CD4-positive, alpha-beta T cell (primary cell): Measurements from ENCODE around the gene USE1. TPM values are rescaled to one million over a fixed set of nuclear protein-coding genes. Genes with fewer than 3 reads are reported as not detected.
A peak's percentile ranks its signal among the peaks of the same experiment; 100 is the strongest.

Experiments used
- ATAC-seq: fragments of 200-7000 bp; cut with Tn5 transposase; one replicate; pipeline ENCODE4 v1.10.0; 2022; ENCODE audit warnings: mild to moderate bottlenecking; ENCODE audit not compliant: poor library complexity
- CTCF ChIA-PET: fragments of 350-600 bp; sonication (Branson Sonifier 250); formaldehyde crosslinking; loops from one replicate; lab custom pipeline; 2021; ENCODE audit warnings: antibody characterized with exemption, inconsistent platforms; lab: Charles Lee
- POLR2A ChIA-PET: fragments of 350-600 bp; sonication (Branson Sonifier 250); formaldehyde crosslinking; loops from one replicate; lab custom pipeline; 2021; ENCODE audit warnings: antibody characterized with exemption, inconsistent platforms; lab: Charles Lee
- DNase-seq, 14 experiments: peaks; one replicate each; pipeline ENCODE4 v3.0.0-alpha.2; 2013 to 2020; ENCODE audit warnings: mixed read lengths in 2 of 14
- H3K27ac ChIP-seq, 2 donors: one replicate each; pipeline versions ENCODE4 v1.5.1 to v1.7.0; 2013; ENCODE audit warnings: low read length in 2 of 2, low read depth in 1 of 2, mild to moderate bottlenecking in 1 of 2
- H3K27me3 ChIP-seq, 2 experiments: 1 replicate in 1 of 2; 2 replicates in 1 of 2; pipeline versions ENCODE4 v1.6.1 to v1.7.0; 2013; ENCODE audit warnings: low read length in 2 of 2, control low read depth in 1 of 2, mild to moderate bottlenecking in 1 of 2, moderate library complexity in 1 of 2; ENCODE audit not compliant: insufficient read depth in 2 of 2, control insufficient read depth in 1 of 2
- H3K36me3 ChIP-seq: one replicate; pipeline ENCODE4 v1.6.1; 2013; ENCODE audit warnings: low read length, control low read depth; ENCODE audit not compliant: insufficient read depth
- H3K4me1 ChIP-seq: one replicate; pipeline ENCODE4 v1.6.1; 2013; ENCODE audit warnings: low read length, control low read depth; ENCODE audit not compliant: insufficient read depth
- H3K4me3 ChIP-seq: one replicate; pipeline ENCODE4 v1.5.1; 2013; ENCODE audit warnings: mild to moderate bottlenecking, low read length, moderate library complexity
- H3K9me3 ChIP-seq, 2 experiments: 1 replicate in 1 of 2; 2 replicates in 1 of 2; pipeline versions ENCODE4 v1.6.1 to v1.7.0; 2013; ENCODE audit warnings: low read length in 2 of 2, mild to moderate bottlenecking in 2 of 2, control low read depth in 1 of 2, moderate library complexity in 1 of 2; ENCODE audit not compliant: control insufficient read depth in 1 of 2, insufficient read depth in 1 of 2
- H3K27ac Mint-ChIP-seq: one replicate; pipeline ENCODE4 v1.8.0; 2020; ENCODE audit warnings: mixed read lengths
- H3K27me3 Mint-ChIP-seq: one replicate; pipeline ENCODE4 v1.8.0; 2021; ENCODE audit warnings: mixed read lengths
- H3K36me3 Mint-ChIP-seq: one replicate; pipeline ENCODE4 v1.8.0; 2021; ENCODE audit warnings: low read depth, mixed read lengths
- H3K4me1 Mint-ChIP-seq: one replicate; pipeline ENCODE4 v1.8.0; 2021; ENCODE audit warnings: low read depth, mixed read lengths
- H3K4me3 Mint-ChIP-seq: one replicate; pipeline ENCODE4 v1.8.0; 2020; ENCODE audit warnings: mild to moderate bottlenecking, mixed read lengths
- H3K9me3 Mint-ChIP-seq: one replicate; pipeline ENCODE4 v1.8.0; 2020; ENCODE audit warnings: mixed read lengths
- intact Hi-C, 2 experiments: fragments of 100-400 bp; cut with DNase I in 1 of 2; cut with micrococcal nuclease in 1 of 2; formaldehyde crosslinking; loops; one replicate each; pipeline versions ENCODE4 v1.15.1 to v1.9.0; 2023 to 2025; cut with DNase I, micrococcal nuclease
- total RNA-seq, 174 experiments: library from RNA in 2 of 174; stranded (reverse) in 2 of 174; gene quantifications; one replicate each; pipeline ENCODE4 v1.2.3 and lab custom pipeline; 2021 to 2026
- TF ChIP-seq, protein P1 (sequence below): fragments of 200-600 bp; IDR thresholded peaks from one replicate; pipeline ENCODE4 v1.8.0; 2022; ENCODE audit warnings: antibody characterized with exemption, mild to moderate bottlenecking

Gene USE1
- total RNA-seq, 2 experiments from 2014 or later = 23.1 to 24.3 TPM

DNA sequence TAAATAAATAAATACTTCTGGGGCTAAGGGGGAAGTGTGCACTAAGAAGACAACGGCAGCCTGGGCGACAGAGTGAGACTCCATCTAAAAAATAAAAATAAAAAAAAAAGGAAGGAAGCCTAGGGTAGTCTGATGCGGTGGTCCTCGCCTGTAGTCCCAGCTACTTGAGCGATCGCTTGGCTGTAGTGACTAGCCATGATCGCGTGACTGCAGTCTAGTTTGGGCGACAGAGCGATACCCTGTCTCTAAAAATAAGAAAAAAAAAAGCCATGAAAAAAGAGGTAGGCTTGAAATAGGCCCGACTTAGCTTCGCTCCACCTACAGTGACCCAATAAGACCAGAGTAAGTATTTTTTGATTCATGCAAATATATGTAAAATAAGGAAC is 51.4 kb downstream of the USE1 start:
- ATAC-seq = no peak
- Mint-ChIP-seq H3K4me3 (peak overlapping the region; percentile 83), H3K27me3 (no peaks in the 10 kb centered on the region), H3K27ac (peak overlapping the region; percentile 69), H3K36me3 (peaks cover 30% of the 10 kb centered on the region), H3K9me3 (no peaks in the 10 kb centered on the region), H3K4me1 (peaks cover 15% of the 10 kb centered on the region)
- TF ChIP-seq, protein P1, sequence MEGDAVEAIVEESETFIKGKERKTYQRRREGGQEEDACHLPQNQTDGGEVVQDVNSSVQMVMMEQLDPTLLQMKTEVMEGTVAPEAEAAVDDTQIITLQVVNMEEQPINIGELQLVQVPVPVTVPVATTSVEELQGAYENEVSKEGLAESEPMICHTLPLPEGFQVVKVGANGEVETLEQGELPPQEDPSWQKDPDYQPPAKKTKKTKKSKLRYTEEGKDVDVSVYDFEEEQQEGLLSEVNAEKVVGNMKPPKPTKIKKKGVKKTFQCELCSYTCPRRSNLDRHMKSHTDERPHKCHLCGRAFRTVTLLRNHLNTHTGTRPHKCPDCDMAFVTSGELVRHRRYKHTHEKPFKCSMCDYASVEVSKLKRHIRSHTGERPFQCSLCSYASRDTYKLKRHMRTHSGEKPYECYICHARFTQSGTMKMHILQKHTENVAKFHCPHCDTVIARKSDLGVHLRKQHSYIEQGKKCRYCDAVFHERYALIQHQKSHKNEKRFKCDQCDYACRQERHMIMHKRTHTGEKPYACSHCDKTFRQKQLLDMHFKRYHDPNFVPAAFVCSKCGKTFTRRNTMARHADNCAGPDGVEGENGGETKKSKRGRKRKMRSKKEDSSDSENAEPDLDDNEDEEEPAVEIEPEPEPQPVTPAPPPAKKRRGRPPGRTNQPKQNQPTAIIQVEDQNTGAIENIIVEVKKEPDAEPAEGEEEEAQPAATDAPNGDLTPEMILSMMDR = no peak
- Histone ChIP-seq H3K27ac (peak overlapping the region in 1 of 2 donors; percentile 13), H3K27me3 (no peaks in the 10 kb centered on the region), H3K36me3 (peaks cover 15% of the 10 kb centered on the region), H3K4me3 (peak overlapping the region; percentile 30), H3K4me1 (peaks cover 39% of the 10 kb centered on the region), H3K9me3 (no peaks in the 10 kb centered on the region)
- CTCF ChIA-PET = interaction anchor here (1.1 to 1.9 kb wide), 5 partner anchors 16 to 125 kb away, joined by 3 to 8 read pairs (median 5); no protein-coding TSS in a partner anchor
- DNase-seq = no peak
- POLR2A ChIA-PET = interaction anchor here (0.6 to 3.0 kb wide), 20 partner anchors 8 to 1653 kb away, joined by 3 to 24 read pairs (median 4); partner anchors contain the start of genes ANKLE1, COPE, DDA1 and DDX49
- intact Hi-C loops = loop anchor here (5.0 to 10.0 kb wide), 3 partner anchors 39 to 201 kb away; partner anchors contain the start of gene OCEL1 (in 1 of the 2)

- intact Hi-C loops = loop anchor here (1.0 to 10.0 kb wide), 6 partner anchors 40 to 200 kb away; partner anchors contain the start of genes DDA1 (in 1 of the 2), HAUS8 (in 1 of the 2), MYO9B (in 1 of the 2) and OCEL1 (in 1 of the 2)
- Mint-ChIP-seq H3K36me3 (peaks cover 35% of the 10 kb centered on the region), H3K27me3 (no peaks in the 10 kb centered on the region), H3K27ac (peak within 1 kb of the TSS; percentile 69), H3K4me1 (peaks cover 15% of the 10 kb centered on the region), H3K9me3 (no peaks in the 10 kb centered on the region), H3K4me3 (peak within 1 kb of the TSS; percentile 83)
- H3K27ac ChIP-seq = peak within 1 kb of the TSS; percentile 47 to 63
- no peaks in the 10 kb centered on the region for H3K9me3 ChIP-seq
- H3K4me3 ChIP-seq = peak within 1 kb of the TSS; percentile 84
- ATAC-seq = peak; percentile 94
- peak; percentile 85 to 99 (median 92) for DNase-seq
- TF ChIP-seq, protein P1 = no peak
- no peaks in the 10 kb centered on the region for H3K27me3 ChIP-seq
- H3K36me3 ChIP-seq = peaks cover 16% of the 10 kb centered on the region
- CTCF ChIA-PET = interaction anchor here (1.1 to 1.9 kb wide), 5 partner anchors 15 to 124 kb away, joined by 3 to 8 read pairs (median 5); no protein-coding TSS in a partner anchor
- POLR2A ChIA-PET = interaction anchor here (0.6 to 3.0 kb wide), 21 partner anchors 7 to 1652 kb away, joined by 3 to 24 read pairs (median 4); partner anchors contain the start of genes ANKLE1, COPE, DDA1 and DDX49
- peaks cover 39% of the 10 kb centered on the region for H3K4me1 ChIP-seq
Observed at GRCh38 chr19:17266975-17267788, 52.0 kb downstream of the USE1 start, which contains the start of gene BABAM1. Gene BABAM1, plus strand, starts transcription at chr19:17267443. Its CDS starts 1,364 bp downstream, at chr19:17268807.

DNA sequence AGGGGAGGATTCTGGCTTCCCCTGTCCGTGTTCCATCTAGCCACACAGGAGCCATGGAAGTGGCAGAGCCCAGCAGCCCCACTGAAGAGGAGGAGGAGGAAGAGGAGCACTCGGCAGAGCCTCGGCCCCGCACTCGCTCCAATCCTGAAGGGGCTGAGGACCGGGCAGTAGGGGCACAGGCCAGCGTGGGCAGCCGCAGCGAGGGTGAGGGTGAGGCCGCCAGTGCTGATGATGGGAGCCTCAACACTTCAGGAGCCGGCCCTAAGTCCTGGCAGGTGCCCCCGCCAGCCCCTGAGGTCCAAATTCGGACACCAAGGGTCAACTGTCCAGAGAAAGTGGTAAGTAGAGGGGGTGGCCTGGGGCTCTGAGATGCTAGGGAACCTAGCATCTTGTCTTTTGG is 53.6 kb downstream of the USE1 start:
- Mint-ChIP-seq H3K4me1 (peaks cover 15% of the 10 kb centered on the region), H3K9me3 (no peaks in the 10 kb centered on the region), H3K27ac (no peak overlapping the region), H3K36me3 (peaks cover 37% of the 10 kb centered on the region), H3K4me3 (peak overlapping the region; percentile 30), H3K27me3 (no peaks in the 10 kb centered on the region)
- Histone ChIP-seq H3K9me3 (no peaks in the 10 kb centered on the region), H3K4me1 (peaks cover 39% of the 10 kb centered on the region), H3K36me3 (peaks cover 24% of the 10 kb centered on the region), H3K27me3 (no peaks in the 10 kb centered on the region), H3K4me3 (no peak overlapping the region), H3K27ac (no peak overlapping the region)
- DNase-seq (no peak), ATAC-seq (no peak)
- intact Hi-C loops = loop anchor here (5.0 to 10.0 kb wide), 3 partner anchors 41 to 199 kb away; partner anchors contain the start of gene OCEL1 (in 1 of the 2)
- ChIA-PET POLR2A (no interaction called here), CTCF (no interaction called here)
- TF ChIP-seq, protein P1 = no peak

Other genes starting within 250 kb of the USE1 start
- under 1 TPM; 0.05 to 0.34 TPM for gene CPAMD8, start 188.5 kb upstream of the USE1 start, total RNA-seq
- gene HAUS8, start 139.9 kb upstream of the USE1 start, total RNA-seq = 10 to 100 TPM; 20.6 to 20.7 TPM
- 100 to 1,000 TPM; 176 to 184 TPM for gene MYO9B, start 139.6 kb upstream of the USE1 start, total RNA-seq
- gene OCEL1, start 10.9 kb downstream of the USE1 start, total RNA-seq = 10 to 100 TPM; 20.5 to 22.2 TPM
- gene NR2F6, start 30.6 kb downstream of the USE1 start, total RNA-seq = 1 to 10 TPM in 1 of 2 experiments, under 1 TPM in 1; 0.74 to 1.1 TPM
- gene USHBP1, start 49.4 kb downstream of the USE1 start, total RNA-seq = not detected
- 10 to 100 TPM; 56.2 to 63.5 TPM for gene BABAM1, start 52.1 kb downstream of the USE1 start, total RNA-seq
- 1 to 10 TPM in 1 of 2 experiments, under 1 TPM in 1; 0.85 to 1.9 TPM for gene ANKLE1, start 66.5 kb downstream of the USE1 start, total RNA-seq
- 1 to 10 TPM; 4.4 to 4.6 TPM for gene ABHD8, start 88.1 kb downstream of the USE1 start, total RNA-seq
- 10 to 100 TPM; 28.4 to 28.7 TPM for gene MRPL34, start 90.5 kb downstream of the USE1 start, total RNA-seq
- gene DDA1, start 94.2 kb downstream of the USE1 start, total RNA-seq = 10 to 100 TPM; 41.4 to 43.4 TPM
- gene ANO8, start 119.5 kb downstream of the USE1 start, total RNA-seq = 10 to 100 TPM; 15.3 TPM
- 10 to 100 TPM; 21.2 to 24.0 TPM for gene GTPBP3, start 122.2 kb downstream of the USE1 start, total RNA-seq
- not detected for gene PLVAP, start 162.0 kb downstream of the USE1 start, total RNA-seq
- gene CCDC194, start 178.8 kb downstream of the USE1 start, total RNA-seq = not detected
- 10 to 100 TPM; 16.1 to 16.8 TPM for gene BST2, start 190.3 kb downstream of the USE1 start, total RNA-seq
- gene MVB12A, start 204.7 kb downstream of the USE1 start, total RNA-seq = 10 to 100 TPM in 1 of 2 experiments, 1 to 10 TPM in 1; 9.8 to 10.7 TPM
- gene TMEM221, start 233.3 kb downstream of the USE1 start, total RNA-seq = not detected
- not detected for gene NXNL1, start 245.6 kb downstream of the USE1 start, total RNA-seq